ENCODE results near the gene KCNMB3.
"Not testable (repeated sequence)": the region's sequence is repeated elsewhere in the genome, so short reads cannot be mapped to it uniquely, and the experiment has no call there.

The KCNMB3 gene

DNA sequence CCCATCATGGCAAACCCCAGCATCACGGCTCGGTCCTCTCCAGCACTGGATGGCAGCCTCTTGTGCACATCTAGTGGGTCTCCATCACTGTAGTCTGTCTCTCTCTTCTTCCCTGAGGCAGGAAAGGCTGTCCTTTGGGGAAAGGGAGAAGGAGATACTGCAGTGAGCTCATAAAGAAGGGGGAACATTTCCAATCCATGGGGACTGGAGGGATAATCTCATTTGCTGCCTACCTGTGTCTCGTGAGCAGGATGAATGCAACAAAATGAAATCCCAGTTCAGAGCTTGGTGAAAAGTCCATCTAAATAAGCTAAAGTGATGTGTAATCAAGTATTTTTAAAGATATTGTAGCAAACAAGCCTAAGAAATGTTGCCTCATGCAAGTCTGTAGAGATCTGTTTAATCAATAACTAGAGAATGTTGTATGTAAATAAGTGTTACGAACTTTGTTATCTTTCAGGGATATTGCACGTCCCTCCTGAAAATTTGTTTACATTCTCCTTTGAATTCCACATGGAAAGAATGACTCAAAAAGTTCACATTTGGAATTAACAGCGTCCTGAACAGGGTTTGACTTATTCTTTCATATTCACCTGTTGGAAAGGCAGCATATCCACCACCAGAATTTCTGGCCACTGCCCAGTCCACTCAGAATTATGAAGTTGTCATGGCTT, at the start of gene KCNMB3:
KCNMB3 (minus strand) TSS at position 312 of the 674 bp plus-strand sequence; CDS start at position 188, 124 bp downstream.
- no peak for DNase-seq (ENCODE audit: low read depth, low spot score)

- no peak for DNase-seq (ENCODE audit: low read depth, low spot score)
These were observed 49.2 kb upstream of the KCNMB3 start for GRCh38 chr3:179299999-179300613.

DNA sequence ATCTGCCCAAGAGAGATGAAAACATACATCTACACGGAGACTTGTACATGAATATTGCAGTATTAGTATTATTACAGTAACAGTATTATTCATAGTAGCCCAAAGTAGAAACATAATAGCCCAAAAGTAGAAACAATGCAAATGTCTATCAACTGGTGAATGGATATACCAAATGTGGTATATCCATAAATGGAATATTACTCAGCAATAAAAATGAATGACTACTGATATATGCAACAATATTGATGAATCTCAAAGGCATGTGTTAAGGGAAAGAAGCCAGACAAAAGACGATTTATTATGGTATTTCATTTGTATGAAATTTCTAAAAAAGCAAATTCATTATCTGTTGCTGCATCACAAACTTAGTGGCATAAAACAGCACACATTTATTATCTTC, 48.4 kb upstream of the KCNMB3 start:
- DNase-seq (ENCODE audit: low read depth, low spot score) = no peak

GRCh38 chr3:179297971-179298725, 47.2 kb upstream of the KCNMB3 start:
- DNase-seq (ENCODE audit: low read depth, low spot score) = no peak

GRCh38 chr3:179292450-179292849, 41.5 kb upstream of the KCNMB3 start:
- DNase-seq (ENCODE audit: low read depth, low spot score) = no peak

GRCh38 chr3:179289295-179289694, 38.4 kb upstream of the KCNMB3 start:
- no peak for DNase-seq (ENCODE audit: low read depth, low spot score)

- no peak for DNase-seq (ENCODE audit: low read depth, low spot score)
These were observed 37.9 kb upstream of the KCNMB3 start for GRCh38 chr3:179288845-179289244.

- DNase-seq (ENCODE audit: low read depth, low spot score) = no peak
These were observed 35.4 kb upstream of the KCNMB3 start for GRCh38 chr3:179286331-179286730.

- no peak for DNase-seq (ENCODE audit: low read depth, low spot score)
These were observed 30.9 kb upstream of the KCNMB3 start for GRCh38 chr3:179281825-179282224.

DNA sequence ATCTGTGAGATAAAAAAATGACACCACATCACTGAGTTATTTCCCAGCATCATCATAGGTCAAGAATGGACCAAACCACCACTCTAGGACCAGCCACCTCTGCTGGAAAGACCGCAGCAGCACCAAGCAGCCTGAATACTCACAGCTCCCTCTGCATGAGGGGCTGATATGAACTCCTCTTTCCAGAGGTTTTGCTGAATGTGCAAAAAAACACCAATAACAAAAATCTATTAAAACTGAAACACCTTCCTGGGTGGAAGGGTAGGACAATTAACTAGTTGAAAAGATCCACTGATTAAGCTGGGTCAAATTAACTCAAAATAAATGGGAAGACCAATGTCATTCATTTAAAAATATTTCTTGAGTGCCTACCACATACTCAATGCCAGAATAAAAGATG, 28.9 kb upstream of the KCNMB3 start:
- no peak for DNase-seq (ENCODE audit: low read depth, low spot score)

DNA sequence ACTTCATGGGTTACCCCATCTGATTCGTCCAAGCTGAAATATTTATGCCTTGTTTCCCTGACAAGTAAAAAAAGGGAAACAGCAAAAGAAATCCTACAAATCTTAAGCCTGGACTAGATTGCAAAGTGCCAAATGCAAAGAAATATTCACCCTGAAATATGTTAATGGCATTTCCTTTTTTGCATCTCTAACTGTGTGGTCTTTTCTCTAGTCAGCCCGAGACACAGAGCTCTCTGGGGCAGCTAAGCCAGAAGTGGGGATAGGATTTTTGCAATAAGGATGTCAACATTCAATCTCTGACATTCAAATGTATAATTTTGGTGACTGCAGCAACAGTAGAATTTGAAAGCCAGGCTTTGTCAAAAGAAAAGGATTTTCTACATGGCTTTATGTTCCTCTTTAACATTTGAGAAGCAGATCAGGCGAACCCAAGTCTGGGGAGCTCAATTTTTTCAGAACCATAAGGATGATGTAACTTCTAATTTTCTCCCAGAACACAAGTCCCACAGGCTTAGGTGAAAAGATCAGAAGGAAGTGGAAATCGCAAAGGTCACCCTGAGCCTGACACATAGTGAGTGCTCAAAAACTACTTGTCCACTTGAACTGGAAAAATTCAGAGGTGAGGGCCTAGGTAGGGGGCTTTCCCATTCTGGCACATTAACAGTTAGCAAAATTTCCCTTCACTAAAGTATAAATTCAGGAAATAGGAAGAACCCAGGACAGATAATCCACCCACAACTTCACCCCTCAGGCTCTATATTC, 28.2 kb upstream of the KCNMB3 start:
- no peak for DNase-seq (ENCODE audit: low read depth, low spot score)

GRCh38 chr3:179278151-179278550, 27.2 kb upstream of the KCNMB3 start:
- DNase-seq (ENCODE audit: low read depth, low spot score) = no peak

GRCh38 chr3:179276743-179277142, 25.8 kb upstream of the KCNMB3 start:
- no peak for DNase-seq (ENCODE audit: low read depth, low spot score)

- no peak for DNase-seq (ENCODE audit: low read depth, low spot score)
These were observed 25.1 kb upstream of the KCNMB3 start for GRCh38 chr3:179276001-179276400.

DNA sequence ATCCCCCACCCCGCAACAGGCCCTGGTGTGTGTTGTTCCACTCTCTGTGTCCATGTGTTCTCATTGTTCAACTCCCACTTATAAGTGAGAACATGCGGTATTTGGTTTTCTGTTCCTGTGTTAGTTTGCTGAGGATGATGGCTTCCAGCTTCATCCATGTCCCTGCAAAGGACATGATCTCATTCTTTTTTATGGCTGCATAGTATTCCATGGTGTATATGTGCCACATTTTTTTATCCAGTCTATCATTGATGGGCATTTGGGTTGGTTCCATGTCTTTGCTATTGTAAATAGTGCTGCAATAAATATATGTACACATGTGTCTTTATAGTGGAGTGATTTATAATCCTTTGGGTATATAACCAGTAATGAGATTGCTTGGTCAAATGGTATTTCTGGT, 23.5 kb upstream of the KCNMB3 start:
- not testable (repeated sequence) for DNase-seq (ENCODE audit: low read depth, low spot score)

DNA sequence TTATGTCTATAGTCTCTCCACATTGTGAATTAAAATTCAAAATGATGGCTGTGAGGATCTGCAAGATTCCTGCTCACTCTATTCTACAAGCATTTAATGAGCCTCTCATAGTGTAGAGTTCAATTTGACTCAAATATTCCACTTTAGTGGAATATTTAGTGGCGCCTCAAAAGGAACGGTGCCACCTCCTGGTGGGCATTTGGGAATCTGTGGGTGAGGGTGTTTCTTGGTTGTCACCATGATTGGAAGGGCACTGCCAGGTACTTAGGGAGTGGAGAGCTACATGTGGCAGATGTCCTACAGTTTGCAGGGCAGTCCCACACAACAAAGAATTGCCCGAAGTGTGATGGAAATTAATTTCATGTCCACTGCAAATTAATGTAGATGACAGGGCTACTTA, 21.5 kb upstream of the KCNMB3 start:
- no peak for DNase-seq (ENCODE audit: low read depth, low spot score)

DNA sequence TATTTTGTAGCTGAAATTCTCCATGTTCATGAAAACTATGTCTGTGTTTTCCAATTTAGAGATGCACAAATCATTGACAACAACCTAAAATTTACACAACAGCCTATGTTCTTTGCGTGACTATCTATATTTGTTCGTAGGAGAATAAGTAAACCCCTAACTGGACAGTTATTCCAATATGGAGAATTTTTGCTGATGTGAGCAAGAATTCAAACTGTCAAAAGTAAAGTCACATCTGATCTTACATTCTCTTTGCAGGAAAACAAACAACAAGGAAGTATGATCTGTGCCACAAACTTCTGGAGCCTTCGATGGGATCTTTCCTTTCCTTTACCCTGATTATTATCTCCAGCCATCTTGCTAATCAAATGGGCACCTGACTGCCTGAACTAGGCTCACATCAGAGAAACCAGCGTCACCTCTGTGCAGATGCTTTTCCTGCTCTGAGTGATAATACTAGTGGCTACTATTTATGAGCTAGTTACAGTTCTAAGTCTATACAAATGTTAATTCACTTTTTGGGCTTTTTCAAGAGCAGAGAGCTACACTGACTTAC, 18.3 kb upstream of the KCNMB3 start:
- no peak for DNase-seq (ENCODE audit: low read depth, low spot score)

DNA sequence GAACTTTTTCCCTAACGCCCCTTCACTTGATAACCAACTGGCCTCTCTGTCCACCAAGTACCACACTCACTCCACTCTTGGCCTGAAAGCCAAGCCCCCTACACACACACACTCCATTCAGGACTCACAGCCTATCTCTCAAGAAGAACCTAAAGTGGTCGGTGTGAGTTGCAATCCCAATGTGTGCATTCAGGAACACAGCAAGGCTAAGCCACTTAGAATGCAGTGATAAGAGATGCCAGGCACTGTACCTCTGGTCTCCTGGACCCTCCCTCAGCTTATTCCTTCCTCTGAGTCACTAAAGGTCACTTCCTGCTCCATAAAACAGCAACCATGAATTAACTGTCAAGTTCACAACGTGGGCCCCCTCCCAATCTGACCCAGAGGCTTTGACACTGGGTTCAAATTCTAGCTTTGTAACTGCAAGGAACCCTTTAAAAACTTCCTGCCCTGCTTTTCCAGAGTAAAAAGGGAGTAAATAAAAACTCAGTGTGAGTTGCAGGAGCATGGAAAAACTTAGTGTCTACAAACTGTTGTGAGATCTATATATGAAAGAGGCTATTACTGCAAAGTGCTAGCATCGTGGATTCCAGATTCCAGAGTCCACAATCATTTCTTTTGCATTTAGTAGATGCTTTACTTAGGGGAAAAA, 17.6 kb upstream of the KCNMB3 start:
- DNase-seq (ENCODE audit: low read depth, low spot score) = no peak

- no peak for DNase-seq (ENCODE audit: low read depth, low spot score)
These were observed 15.8 kb upstream of the KCNMB3 start for GRCh38 chr3:179266701-179267211.

GRCh38 chr3:179265875-179266274, 15.0 kb upstream of the KCNMB3 start:
- no peak for DNase-seq (ENCODE audit: low read depth, low spot score)

GRCh38 chr3:179265092-179265491, 14.2 kb upstream of the KCNMB3 start:
- no peak for DNase-seq (ENCODE audit: low read depth, low spot score)

All from activated CD4-positive, CD25-positive, alpha-beta regulatory T cell treated with anti-CD3 and anti-CD28 coated beads, Interleukin-2, amount 50 U/mL, for 16 hours (primary cell).